SK-N-SH (cell line): ENCODE measurements around the gene PNCK.

Source experiments
- SMC3 ChIP-seq: IDR thresholded peaks from 2 replicates; pipeline ENCODE4 v1.6.1; 2012; ENCODE audit warnings: low read depth, low read length, improper control_type of control experiment
- TF ChIP-seq, protein P1 (sequence below): fragments of 200-600 bp; sonication (generic); IDR thresholded peaks from 2 replicates; pipeline ENCODE4 v1.6.1; 2017; ENCODE audit warnings: antibody characterized with exemption, mild to moderate bottlenecking, moderate library complexity

GRCh38 chrX:153693216-153694086, 19.8 kb upstream of the PNCK start:
- TF ChIP-seq, protein P1, sequence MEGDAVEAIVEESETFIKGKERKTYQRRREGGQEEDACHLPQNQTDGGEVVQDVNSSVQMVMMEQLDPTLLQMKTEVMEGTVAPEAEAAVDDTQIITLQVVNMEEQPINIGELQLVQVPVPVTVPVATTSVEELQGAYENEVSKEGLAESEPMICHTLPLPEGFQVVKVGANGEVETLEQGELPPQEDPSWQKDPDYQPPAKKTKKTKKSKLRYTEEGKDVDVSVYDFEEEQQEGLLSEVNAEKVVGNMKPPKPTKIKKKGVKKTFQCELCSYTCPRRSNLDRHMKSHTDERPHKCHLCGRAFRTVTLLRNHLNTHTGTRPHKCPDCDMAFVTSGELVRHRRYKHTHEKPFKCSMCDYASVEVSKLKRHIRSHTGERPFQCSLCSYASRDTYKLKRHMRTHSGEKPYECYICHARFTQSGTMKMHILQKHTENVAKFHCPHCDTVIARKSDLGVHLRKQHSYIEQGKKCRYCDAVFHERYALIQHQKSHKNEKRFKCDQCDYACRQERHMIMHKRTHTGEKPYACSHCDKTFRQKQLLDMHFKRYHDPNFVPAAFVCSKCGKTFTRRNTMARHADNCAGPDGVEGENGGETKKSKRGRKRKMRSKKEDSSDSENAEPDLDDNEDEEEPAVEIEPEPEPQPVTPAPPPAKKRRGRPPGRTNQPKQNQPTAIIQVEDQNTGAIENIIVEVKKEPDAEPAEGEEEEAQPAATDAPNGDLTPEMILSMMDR = no peak
- no peak for TF ChIP-seq SMC3
